MM.1S (cell line): Measurements from ENCODE around the gene MMP23B.

Experiments
- DNase-seq: peaks from one replicate; pipeline ENCODE4 v3.0.0-alpha.2; 2015
- H2AFZ ChIP-seq: fragments of 300-600 bp; sonication (generic); 2 replicates; pipeline ENCODE4 v1.6.0; 2016; ENCODE audit warnings: antibody characterized with exemption, low read length
- H3F3A ChIP-seq: fragments of 300-600 bp; sonication (generic); 2 replicates; pipeline ENCODE4 v1.6.1; 2016; ENCODE audit warnings: mild to moderate bottlenecking, antibody characterized with exemption, low read length, moderate library complexity, mixed read lengths; ENCODE audit not compliant: insufficient read depth
- H3K27ac ChIP-seq: fragments of 300-600 bp; sonication (generic); 2 replicates; pipeline ENCODE4 v1.5.1; 2016; ENCODE audit warnings: mild to moderate bottlenecking, low read length
- H3K27me3 ChIP-seq: fragments of 300-600 bp; sonication (generic); replicated peaks from 2 replicates; pipeline ENCODE4 v1.6.0; 2016; ENCODE audit warnings: low read length; ENCODE audit not compliant: insufficient read depth
- H3K36me3 ChIP-seq: fragments of 300-600 bp; sonication (generic); replicated peaks from 2 replicates; pipeline ENCODE4 v1.6.1; 2016; ENCODE audit warnings: mild to moderate bottlenecking, low read length, mixed read lengths; ENCODE audit not compliant: insufficient read depth
- H3K4me1 ChIP-seq: fragments of 300-600 bp; sonication (generic); 2 replicates; pipeline ENCODE4 v1.6.1; 2016; ENCODE audit warnings: low read length, mixed read lengths
- H3K4me2 ChIP-seq: fragments of 300-600 bp; sonication (generic); 2 replicates; pipeline ENCODE4 v1.6.0; 2016; ENCODE audit warnings: low read depth, low read length
- H3K4me3 ChIP-seq: fragments of 300-600 bp; sonication (generic); 2 replicates; pipeline ENCODE4 v1.5.1; 2016; ENCODE audit warnings: low read length, mixed read lengths
- H3K79me2 ChIP-seq: fragments of 300-600 bp; sonication (generic); 2 replicates; pipeline ENCODE4 v1.6.1; 2016; ENCODE audit warnings: mixed run types, low read length, mixed read lengths
- H3K9ac ChIP-seq: fragments of 300-600 bp; sonication (generic); 2 replicates; pipeline ENCODE4 v1.6.1; 2016; ENCODE audit warnings: low read length, mixed read lengths
- H3K9me2 ChIP-seq: fragments of 300-600 bp; sonication (generic); replicated peaks from 2 replicates; pipeline ENCODE4 v1.6.1; 2016; ENCODE audit warnings: mild to moderate bottlenecking, low read length, mixed read lengths; ENCODE audit not compliant: insufficient read depth
- H3K9me3 ChIP-seq: fragments of 300-600 bp; sonication (generic); replicated peaks from 2 replicates; pipeline ENCODE4 v1.6.1; 2016; ENCODE audit warnings: mild to moderate bottlenecking, low read length, mixed read lengths; ENCODE audit not compliant: insufficient read depth
- H4K20me1 ChIP-seq: fragments of 300-600 bp; sonication (generic); 2 replicates; pipeline ENCODE4 v1.6.1; 2016; ENCODE audit warnings: mild to moderate bottlenecking, low read length, moderate library complexity, mixed read lengths; ENCODE audit not compliant: insufficient read depth
- EZH2 ChIP-seq: fragments of 300-600 bp; sonication (generic); optimal IDR thresholded peaks from 2 replicates; pipeline ENCODE3; 2017; ENCODE audit warnings: low read depth, mild to moderate bottlenecking, antibody characterized with exemption, low read length, mixed read lengths
- EZH2phosphoT487 ChIP-seq: fragments of 300-600 bp; sonication (generic); IDR thresholded peaks from 2 replicates; pipeline ENCODE4 v1.6.1; 2018; ENCODE audit warnings: antibody characterized with exemption, low read length
- TF ChIP-seq, protein P1 (sequence below): fragments of 300-600 bp; sonication (generic); IDR thresholded peaks from 2 replicates; pipeline ENCODE4 v1.5.1; 2016; ENCODE audit warnings: antibody characterized with exemption, low read length, mixed read lengths

Gene MMP23B

DNA sequence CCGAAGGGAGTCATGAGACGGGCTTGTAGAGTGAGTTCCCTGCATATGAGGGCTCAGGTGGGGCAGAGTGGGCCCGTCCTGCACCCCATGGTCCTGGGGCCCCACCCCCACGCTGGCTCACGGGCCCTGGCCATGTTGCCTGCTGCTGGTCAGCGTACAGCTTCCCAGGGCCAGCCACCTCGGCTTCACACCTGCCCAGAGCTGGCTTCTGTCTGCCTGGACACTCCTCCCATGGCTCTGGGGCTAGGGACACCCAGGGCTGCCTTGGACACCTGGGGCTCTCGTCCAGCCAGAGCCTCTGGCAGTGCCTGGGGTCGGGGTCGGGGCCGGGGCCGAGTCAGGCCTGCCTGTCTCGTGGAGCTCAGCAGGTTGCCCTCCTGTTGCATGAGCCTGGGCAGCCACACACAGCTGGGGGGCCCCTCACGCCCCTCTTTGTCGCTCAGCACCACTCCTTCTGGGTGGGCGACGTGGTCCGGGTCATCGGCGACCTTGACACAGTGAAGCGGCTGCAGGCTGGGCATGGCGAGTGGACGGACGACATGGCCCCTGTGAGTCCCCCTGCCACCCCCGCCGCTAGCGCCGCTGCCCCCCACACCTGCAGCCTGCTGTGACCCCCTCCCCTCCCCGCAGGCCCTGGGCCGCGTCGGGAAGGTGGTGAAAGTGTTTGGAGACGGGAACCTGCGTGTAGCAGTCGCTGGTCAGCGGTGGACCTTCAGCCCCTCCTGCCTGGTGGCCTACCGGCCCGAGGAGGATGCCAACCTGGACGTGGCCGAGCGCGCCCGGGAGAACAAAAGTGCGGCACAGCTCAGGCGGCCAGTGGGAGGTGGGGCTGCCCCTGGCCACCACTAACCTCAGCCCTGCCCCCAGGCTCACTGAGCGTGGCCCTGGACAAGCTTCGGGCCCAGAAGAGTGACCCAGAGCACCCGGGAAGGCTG lies 5.5 kb upstream of the MMP23B start:
- H3K4me3 ChIP-seq: no peak overlapping the region
- no peak overlapping the region for H3K27ac ChIP-seq
- TF ChIP-seq, protein P1, sequence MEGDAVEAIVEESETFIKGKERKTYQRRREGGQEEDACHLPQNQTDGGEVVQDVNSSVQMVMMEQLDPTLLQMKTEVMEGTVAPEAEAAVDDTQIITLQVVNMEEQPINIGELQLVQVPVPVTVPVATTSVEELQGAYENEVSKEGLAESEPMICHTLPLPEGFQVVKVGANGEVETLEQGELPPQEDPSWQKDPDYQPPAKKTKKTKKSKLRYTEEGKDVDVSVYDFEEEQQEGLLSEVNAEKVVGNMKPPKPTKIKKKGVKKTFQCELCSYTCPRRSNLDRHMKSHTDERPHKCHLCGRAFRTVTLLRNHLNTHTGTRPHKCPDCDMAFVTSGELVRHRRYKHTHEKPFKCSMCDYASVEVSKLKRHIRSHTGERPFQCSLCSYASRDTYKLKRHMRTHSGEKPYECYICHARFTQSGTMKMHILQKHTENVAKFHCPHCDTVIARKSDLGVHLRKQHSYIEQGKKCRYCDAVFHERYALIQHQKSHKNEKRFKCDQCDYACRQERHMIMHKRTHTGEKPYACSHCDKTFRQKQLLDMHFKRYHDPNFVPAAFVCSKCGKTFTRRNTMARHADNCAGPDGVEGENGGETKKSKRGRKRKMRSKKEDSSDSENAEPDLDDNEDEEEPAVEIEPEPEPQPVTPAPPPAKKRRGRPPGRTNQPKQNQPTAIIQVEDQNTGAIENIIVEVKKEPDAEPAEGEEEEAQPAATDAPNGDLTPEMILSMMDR: no peak
- TF ChIP-seq EZH2 (no peak), EZH2phosphoT487 (no peak)
- H3K9me3 ChIP-seq: no peaks in the 10 kb centered on the region
- H3K4me1 ChIP-seq: peaks cover 4% of the 10 kb centered on the region; the same call in 1 of the 2 replicates
- no peaks in the 10 kb centered on the region for H4K20me1 ChIP-seq
- no peak overlapping the region for H2AFZ ChIP-seq
- H3K79me2 ChIP-seq: no peaks in the 10 kb centered on the region
- DNase-seq: no peak
- no peak overlapping the region for H3K9ac ChIP-seq
- H3K36me3 ChIP-seq: no peaks in the 10 kb centered on the region
- peaks cover 7% of the 10 kb centered on the region; the same call in 1 of the 2 replicates for H3K27me3 ChIP-seq
- H3F3A ChIP-seq: no peaks in the 10 kb centered on the region
- no peaks in the 10 kb centered on the region for H3K9me2 ChIP-seq
- H3K4me2 ChIP-seq: no peak overlapping the region

DNA sequence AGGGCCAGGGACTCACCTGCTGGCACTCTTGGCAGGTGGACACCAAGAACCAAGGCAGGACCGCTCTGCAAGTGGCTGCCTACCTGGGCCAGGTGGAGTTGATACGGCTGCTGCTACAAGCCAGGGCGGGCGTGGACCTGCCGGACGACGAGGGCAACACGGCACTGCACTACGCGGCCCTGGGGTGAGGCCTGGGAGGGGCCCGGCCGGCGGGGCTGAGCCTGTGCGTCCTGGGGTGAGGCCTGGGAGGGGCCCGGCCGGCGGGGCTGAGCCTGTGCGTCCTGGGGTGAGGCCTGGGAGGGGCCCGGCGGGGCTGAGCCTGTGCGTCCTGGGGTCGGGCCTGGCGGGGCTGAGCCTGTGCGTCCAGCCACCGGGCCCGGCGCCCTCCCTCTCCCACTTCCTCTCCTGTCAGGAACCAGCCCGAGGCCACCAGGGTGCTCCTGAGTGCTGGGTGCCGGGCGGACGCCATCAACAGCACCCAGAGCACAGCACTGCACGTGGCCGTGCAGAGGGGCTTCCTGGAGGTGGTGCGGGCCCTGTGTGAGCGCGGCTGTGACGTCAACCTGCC lies 4.6 kb upstream of the MMP23B start:
- Histone ChIP-seq H3K9me3 (no peaks in the 10 kb centered on the region), H3K4me2 (no peak overlapping the region), H3K4me1 (peaks cover 4% of the 10 kb centered on the region; the same call in 1 of the 2 replicates), H3K27me3 (peaks cover 13% of the 10 kb centered on the region), H3F3A (no peaks in the 10 kb centered on the region), H2AFZ (no peak overlapping the region), H3K9me2 (no peaks in the 10 kb centered on the region), H3K27ac (no peak overlapping the region), H3K36me3 (no peaks in the 10 kb centered on the region), H4K20me1 (no peaks in the 10 kb centered on the region), H3K79me2 (no peaks in the 10 kb centered on the region), H3K4me3 (no peak overlapping the region), H3K9ac (no peak overlapping the region)
- DNase-seq: no peak
- no peak for TF ChIP-seq EZH2phosphoT487
- TF ChIP-seq, protein P1: no peak
- no peak for TF ChIP-seq EZH2

DNA sequence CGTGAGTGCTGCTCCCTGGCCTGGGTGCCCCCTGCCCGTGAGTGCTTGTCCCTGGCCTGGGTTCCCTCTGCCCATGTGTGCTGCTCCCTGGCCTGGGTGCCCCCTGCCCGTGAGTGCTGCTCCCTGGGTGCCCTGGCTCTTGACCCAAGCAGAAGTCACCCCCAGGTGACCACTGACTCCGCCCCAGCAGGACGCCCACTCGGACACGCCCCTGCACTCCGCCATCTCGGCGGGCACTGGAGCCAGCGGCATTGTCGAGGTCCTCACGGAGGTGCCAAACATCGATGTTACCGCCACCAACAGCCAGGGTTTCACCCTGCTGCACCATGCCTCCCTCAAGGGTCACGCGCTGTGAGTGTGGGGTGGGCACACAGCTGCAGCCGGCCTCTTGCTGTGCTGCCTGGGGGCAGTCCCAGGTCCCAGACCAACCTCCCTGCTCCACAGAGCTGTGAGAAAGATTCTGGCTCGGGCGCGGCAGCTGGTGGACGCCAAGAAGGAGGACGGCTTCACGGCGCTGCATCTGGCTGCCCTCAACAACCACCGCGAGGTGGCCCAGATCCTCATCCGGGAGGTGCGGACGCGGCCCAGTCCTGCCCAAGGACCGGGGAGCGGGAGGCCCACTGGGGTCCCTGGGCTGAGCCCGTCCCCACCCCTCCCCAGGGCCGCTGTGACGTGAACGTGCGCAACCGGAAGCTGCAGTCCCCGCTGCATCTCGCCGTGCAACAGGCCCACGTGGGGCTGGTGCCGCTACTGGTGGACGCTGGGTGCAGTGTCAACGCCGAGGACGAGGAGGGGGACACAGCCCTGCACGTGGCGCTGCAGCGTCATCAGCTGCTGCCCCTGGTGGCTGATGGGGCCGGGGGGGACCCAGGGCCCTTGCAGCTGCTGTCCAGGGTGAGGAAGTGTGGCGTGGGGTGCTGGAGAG lies 3.9 kb upstream of the MMP23B start:
- no peaks in the 10 kb centered on the region for H3K9me3 ChIP-seq
- no peaks in the 10 kb centered on the region for H3K9me2 ChIP-seq
- no peaks in the 10 kb centered on the region for H3K36me3 ChIP-seq
- no peaks in the 10 kb centered on the region for H4K20me1 ChIP-seq
- no peak for DNase-seq
- no peak overlapping the region for H2AFZ ChIP-seq
- no peak overlapping the region for H3K27ac ChIP-seq
- no peak for TF ChIP-seq EZH2
- TF ChIP-seq, protein P1: no peak
- TF ChIP-seq EZH2phosphoT487: no peak
- H3K9ac ChIP-seq: no peak overlapping the region
- H3K27me3 ChIP-seq: peaks cover 13% of the 10 kb centered on the region
- H3K79me2 ChIP-seq: no peaks in the 10 kb centered on the region
- H3F3A ChIP-seq: no peaks in the 10 kb centered on the region
- H3K4me3 ChIP-seq: no peak overlapping the region
- H3K4me1 ChIP-seq: peaks cover 4% of the 10 kb centered on the region; the same call in 1 of the 2 replicates
- H3K4me2 ChIP-seq: no peak overlapping the region
